Cardiac muscle cell (in vitro differentiated cells and primary cell): ENCODE measurements around the gene GNA12. TPM values are rescaled to one million over a fixed set of nuclear protein-coding genes. Genes with fewer than 3 reads are reported as not detected.
A peak's percentile ranks its signal among the peaks of the same experiment; 100 is the strongest.

Experiments
- DNase-seq, 2 donors: peaks; one replicate each; pipeline versions ENCODE4 v3.0.0 to v3.0.0-alpha.2; 2010 to 2017; ENCODE audit warnings: low read depth in 1 of 2, low spot score in 1 of 2
- H3K27ac ChIP-seq: fragments of 200-600 bp; sonication (generic); 2 replicates; pipeline ENCODE4 v1.5.1; 2016
- H3K27me3 ChIP-seq: fragments of 200-600 bp; sonication (generic); 2 replicates; pipeline ENCODE4 v1.6.0; 2016; ENCODE audit warnings: control low read depth
- H3K36me3 ChIP-seq: fragments of 200-600 bp; sonication (generic); 2 replicates; pipeline ENCODE4 v1.5.1; 2016; ENCODE audit warnings: control low read depth
- H3K4me1 ChIP-seq: fragments of 200-600 bp; sonication (generic); 2 replicates; pipeline ENCODE4 v1.8.1; 2017; ENCODE audit warnings: low read depth, mild to moderate bottlenecking, mixed run types
- H3K4me3 ChIP-seq: fragments of 200-600 bp; sonication (generic); 2 replicates; pipeline ENCODE4 v1.5.1; 2016; ENCODE audit warnings: mild to moderate bottlenecking
- H3K9me3 ChIP-seq: fragments of 200-600 bp; sonication (generic); 2 replicates; pipeline ENCODE4 v1.5.1; 2017; ENCODE audit warnings: low read depth, mild to moderate bottlenecking, control low read depth
- CTCF ChIP-seq: IDR thresholded peaks from 2 replicates; pipeline ENCODE4 v1.5.1; 2012; ENCODE audit warnings: low read depth, mild to moderate bottlenecking, low read length
- polyA plus RNA-seq: library from polyadenylated mRNA; unstranded; fragments of >200 nt; fragmentation: Nextera tagmentation; extraction: Ambion mirVana; gene quantifications from 2 replicates; pipeline ENCODE4 v1.2.1, GENCODE V29; 2016
- total RNA-seq: library from RNA; depleted of rRNA; stranded (reverse); fragments of >200 nt; gene quantifications from 2 replicates; pipeline ENCODE4 v1.2.3, GENCODE V29; 2016

The GNA12 gene
- total and polyA plus RNA-seq, 2 experiments from 2014 or later = 54.4 to 59.1 TPM

GRCh38 chr7:2710901-2711551 lies 133.1 kb downstream of the GNA12 start:
- Histone ChIP-seq H3K4me1 (peaks cover 51% of the 10 kb centered on the region), H3K27ac (peak overlapping the region; percentile 95), H3K4me3 (no peak overlapping the region), H3K36me3 (no peaks in the 10 kb centered on the region), H3K27me3 (no peaks in the 10 kb centered on the region), H3K9me3 (no peaks in the 10 kb centered on the region)
- TF ChIP-seq CTCF = no peak
- no peak for DNase-seq

- Histone ChIP-seq H3K9me3 (no peaks in the 10 kb centered on the region), H3K27ac (no peak overlapping the region), H3K36me3 (no peaks in the 10 kb centered on the region), H3K4me3 (no peak overlapping the region), H3K4me1 (peaks cover 44% of the 10 kb centered on the region), H3K27me3 (no peaks in the 10 kb centered on the region)
- no peak for TF ChIP-seq CTCF
- DNase-seq = no peak
Observed at GRCh38 chr7:2710286-2710655, 133.8 kb downstream of the GNA12 start.

GRCh38 chr7:2709553-2710285 lies 134.4 kb downstream of the GNA12 start:
- Histone ChIP-seq H3K27me3 (no peaks in the 10 kb centered on the region), H3K4me1 (peaks cover 38% of the 10 kb centered on the region), H3K4me3 (no peak overlapping the region), H3K9me3 (no peaks in the 10 kb centered on the region), H3K27ac (no peak overlapping the region), H3K36me3 (no peaks in the 10 kb centered on the region)
- peak; percentile 92 for TF ChIP-seq CTCF
- peak; percentile 59 to 75 for DNase-seq

GRCh38 chr7:2708547-2709310 lies 135.4 kb downstream of the GNA12 start:
- no peak overlapping the region for H3K4me3 ChIP-seq
- H3K36me3 ChIP-seq = no peaks in the 10 kb centered on the region
- no peaks in the 10 kb centered on the region for H3K27me3 ChIP-seq
- no peak for DNase-seq
- H3K9me3 ChIP-seq = no peaks in the 10 kb centered on the region
- H3K4me1 ChIP-seq = peaks cover 28% of the 10 kb centered on the region
- no peak for TF ChIP-seq CTCF
- H3K27ac ChIP-seq = no peak overlapping the region

- Histone ChIP-seq H3K27ac (no peak overlapping the region), H3K27me3 (no peaks in the 10 kb centered on the region), H3K4me1 (peaks cover 21% of the 10 kb centered on the region), H3K4me3 (no peak overlapping the region), H3K36me3 (no peaks in the 10 kb centered on the region), H3K9me3 (no peaks in the 10 kb centered on the region)
- no peak for DNase-seq
- no peak for TF ChIP-seq CTCF
Observed at GRCh38 chr7:2708041-2708440, 136.1 kb downstream of the GNA12 start.
